PC-3 (cell line): ENCODE data around the gene BAZ2B.

Source experiments
- CTCF ChIP-seq: fragments of 300-600 bp; sonication (generic); conservative IDR thresholded peaks from 2 replicates; pipeline ENCODE4 v1.5.1; 2017; ENCODE audit warnings: antibody characterized with exemption, low read depth, mild to moderate bottlenecking, low read length
- EZH2 ChIP-seq: fragments of 300-600 bp; sonication (generic); IDR thresholded peaks from one replicate; pipeline ENCODE4 v1.6.1; 2017; ENCODE audit warnings: antibody characterized with exemption, mild to moderate bottlenecking, low read length; ENCODE audit not compliant: unreplicated experiment
- EZH2phosphoT487 ChIP-seq: fragments of 300-600 bp; sonication (generic); IDR thresholded peaks from 2 replicates; pipeline ENCODE4 v1.6.1; 2018; ENCODE audit warnings: mild to moderate bottlenecking, antibody characterized with exemption, low read length, borderline replicate concordance

GRCh38 chr2:159506202-159506601 is 110.1 kb downstream of the BAZ2B start:
- TF ChIP-seq EZH2phosphoT487: no peak
- TF ChIP-seq EZH2: no peak
- TF ChIP-seq CTCF: no peak
